ENCODE measurements around the gene LILRB4.
"Not testable (repeated sequence)": the region's sequence is repeated elsewhere in the genome, so short reads cannot be mapped to it uniquely, and the experiment has no call there.

LILRB4 gene

DNA sequence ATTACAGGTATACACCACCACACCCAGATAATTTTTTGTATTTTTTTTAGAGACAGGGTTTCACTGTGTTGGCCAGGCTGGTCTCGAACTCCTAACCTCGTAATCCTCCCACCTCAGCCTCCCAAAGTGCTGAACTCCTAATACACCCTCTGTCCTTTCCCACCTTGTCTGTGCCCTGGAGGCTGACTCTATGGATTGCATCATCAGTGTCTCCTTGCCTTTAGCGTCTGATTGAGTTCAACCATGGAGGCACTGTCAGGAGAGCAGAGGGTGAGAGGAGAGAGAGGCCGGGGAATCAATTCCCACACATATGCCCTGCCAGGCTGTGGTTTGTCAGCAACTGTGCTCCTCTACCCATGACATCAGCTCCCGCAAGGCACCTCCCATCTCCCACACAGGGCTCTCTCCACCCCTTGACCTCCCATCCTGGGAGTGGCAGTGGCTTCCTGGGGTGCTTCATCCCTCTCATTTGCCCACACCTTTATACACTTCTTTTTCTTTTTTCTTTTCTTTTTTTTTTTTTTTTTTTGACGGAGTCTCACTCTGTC is 12.6 kb upstream of the LILRB4 start:
- DNase-seq (ENCODE audit: low spot score): no peak

DNA sequence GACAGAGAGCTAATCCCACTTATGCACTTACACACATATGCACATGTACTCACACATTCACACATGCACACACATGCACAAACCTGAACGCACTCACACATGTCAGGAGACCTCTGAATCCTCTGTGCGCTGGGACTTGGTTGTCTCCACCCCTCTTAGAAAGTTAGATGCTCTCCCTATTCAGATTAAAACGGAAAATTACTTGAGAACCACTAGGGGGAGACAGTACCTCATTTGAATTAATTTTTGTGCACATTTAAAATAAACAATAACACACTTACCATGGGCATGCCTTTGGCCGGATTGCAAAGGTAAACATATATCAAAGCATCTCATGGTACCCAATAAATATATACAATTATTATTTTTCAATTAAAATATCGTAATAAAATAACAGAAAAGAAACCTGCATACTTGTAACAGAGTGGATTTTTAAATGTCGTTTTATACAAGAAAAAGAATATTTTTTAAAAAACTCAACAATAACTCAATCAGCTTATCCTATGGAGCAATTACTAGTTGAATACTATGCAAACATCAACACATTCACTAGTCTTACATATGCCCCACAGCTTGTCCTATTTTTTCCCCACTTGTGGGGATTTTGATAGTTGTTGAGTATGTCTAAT is 9.5 kb upstream of the LILRB4 start:
- peak; percentile 21 for DNase-seq (ENCODE audit: low spot score)

DNA sequence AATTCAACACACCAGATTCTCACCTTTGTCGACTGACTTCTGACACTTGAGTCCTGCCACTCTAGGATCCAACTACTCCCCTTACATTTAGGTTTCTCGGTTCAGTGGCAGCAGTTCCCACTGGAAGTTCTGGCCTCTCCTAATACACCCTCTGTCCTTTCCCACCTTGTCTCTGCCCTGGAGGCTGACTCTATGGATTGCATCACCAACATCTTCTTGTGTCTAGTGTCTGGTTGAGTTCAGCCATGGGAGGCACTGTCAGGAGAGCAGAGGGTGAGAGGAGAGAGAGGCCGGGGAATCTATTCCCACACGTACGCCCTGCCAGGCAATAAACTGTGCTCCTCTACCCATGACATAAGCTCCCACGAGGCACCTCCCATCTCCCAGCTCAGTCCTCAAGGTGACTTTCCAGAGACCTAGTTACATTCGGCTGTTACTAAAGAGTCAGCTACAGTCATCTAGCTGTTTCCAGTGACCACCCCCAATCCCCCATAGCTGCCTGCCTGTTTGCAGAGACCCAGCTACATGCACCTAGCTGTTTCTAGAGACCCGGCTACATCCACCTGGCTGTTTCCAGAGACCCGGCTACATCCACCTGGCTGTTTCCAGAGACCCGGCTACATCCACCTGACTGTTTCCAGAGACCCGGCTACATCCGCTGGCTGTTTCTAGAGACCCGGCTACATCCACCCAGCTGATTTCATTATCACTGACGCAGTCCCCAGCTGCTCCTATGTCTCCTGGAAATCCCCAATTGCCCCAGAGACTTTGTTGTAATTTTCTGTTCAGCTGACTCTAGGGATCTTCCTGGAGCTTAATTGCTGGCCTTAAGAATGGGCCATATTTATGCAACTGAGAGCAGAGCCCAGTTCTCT is 8.1 kb upstream of the LILRB4 start:
- DNase-seq (ENCODE audit: low spot score): no peak

DNA sequence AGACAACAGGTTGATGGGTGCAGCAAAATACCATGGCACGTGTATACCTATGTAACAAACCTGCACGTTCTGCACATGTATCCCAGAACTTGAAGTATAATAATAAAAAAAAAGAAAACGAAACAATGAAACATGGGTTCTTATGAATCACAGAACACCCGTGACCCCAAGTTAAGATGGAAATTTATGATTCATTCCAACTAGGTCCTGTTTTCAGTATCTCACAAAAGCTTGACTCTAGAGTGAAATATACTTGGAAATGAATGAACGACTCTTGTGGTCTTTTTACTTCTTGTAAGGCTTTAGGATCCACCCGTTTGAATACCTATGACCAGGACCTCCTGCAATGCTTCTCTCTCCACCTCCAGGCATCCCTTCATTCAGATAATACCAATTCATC is 3.5 kb upstream of the LILRB4 start:
- no peak for DNase-seq (ENCODE audit: low spot score)

DNA sequence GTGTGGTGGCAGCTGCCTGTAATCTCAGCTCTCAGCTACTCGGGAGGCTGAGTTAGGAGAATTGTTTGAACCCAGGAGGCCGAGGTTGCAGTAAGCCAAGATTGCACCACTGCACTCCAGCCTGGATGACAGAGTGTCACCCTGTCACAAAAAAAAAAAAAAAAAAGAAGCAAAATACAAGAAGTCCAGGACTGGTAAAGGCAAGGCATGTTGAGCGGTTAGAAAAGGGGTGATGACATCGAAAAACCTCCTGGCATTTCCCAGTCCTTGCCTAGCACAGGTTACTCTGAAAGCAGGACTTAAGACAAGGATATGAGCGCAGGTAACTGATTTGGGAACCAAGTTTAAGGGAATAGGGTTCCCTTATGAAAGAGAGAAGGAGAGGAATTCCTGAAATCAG is 2.5 kb upstream of the LILRB4 start:
- DNase-seq (ENCODE audit: low spot score): no peak

DNA sequence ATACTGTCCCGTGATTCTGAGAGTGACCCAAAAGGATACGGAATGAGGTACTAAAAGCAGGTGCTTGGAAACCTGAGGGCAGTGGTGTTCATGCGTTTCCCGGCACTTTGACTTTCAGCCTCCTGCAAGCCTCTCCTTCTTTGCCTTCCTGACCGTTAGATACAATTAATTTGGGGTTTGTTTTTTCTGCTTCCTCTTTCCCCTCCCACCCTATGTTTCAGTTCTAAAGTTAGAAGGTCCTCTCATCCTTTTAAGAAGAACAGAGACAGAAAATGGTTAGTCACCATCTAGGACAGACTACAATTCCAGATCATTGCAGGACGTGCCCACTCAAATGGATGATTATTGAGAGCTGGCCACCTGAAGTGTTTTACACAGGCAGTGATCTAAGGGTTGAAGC is 1.8 kb upstream of the LILRB4 start:
- peak; percentile 20 for DNase-seq (ENCODE audit: low spot score)

DNA sequence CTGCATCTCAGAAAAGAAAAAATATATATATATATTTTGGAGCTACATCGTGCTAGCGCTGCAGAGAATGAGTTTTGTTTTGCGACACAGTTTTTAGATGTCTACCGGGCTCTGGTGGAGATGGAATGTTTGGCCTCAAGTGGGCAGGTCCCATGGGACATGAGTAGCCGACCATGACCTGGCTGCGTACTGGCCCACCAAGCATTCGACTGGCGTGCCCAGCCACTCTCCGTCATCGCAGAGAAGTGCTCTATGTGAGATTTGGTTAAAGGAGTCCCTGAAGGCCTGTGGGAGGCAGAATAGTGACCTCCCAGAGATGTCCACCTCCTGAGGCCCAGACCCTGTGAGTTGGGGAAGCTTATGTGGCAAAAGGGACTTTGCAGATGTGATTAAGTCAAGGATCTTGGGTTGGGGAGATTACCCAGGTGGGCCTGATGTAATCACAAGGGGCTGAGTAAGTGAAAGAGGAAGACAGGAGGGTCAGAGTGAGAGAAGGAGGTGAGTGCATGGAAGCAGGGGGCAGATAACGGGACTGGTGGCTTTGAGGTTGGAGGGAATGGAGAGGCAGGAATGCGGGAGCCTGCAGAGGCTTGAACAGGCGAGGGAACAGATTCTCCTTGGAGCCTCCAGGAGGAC is 821 bp upstream of the LILRB4 start:
- DNase-seq (ENCODE audit: low spot score): no peak

DNA sequence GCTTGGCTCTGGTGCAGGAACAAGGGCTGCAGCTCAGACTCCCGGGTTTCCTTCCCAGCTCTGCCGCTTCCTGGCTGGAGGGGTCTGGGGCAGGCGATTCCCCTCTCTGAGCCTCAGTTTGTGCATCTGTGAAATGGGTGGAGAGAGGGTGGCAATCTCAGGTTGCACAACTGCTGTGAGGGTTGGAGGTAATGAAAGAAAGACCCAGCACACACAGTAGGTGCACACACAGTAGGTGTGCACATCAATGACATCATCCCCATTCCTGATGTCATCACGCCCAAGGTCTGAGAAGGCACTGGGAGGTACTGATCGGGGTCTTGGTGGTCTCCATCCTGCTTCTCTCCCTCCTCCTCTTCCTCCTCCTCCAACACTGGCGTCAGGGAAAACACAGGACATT is 2.7 kb downstream of the LILRB4 start:
- no peak for DNase-seq (ENCODE audit: low spot score)

DNA sequence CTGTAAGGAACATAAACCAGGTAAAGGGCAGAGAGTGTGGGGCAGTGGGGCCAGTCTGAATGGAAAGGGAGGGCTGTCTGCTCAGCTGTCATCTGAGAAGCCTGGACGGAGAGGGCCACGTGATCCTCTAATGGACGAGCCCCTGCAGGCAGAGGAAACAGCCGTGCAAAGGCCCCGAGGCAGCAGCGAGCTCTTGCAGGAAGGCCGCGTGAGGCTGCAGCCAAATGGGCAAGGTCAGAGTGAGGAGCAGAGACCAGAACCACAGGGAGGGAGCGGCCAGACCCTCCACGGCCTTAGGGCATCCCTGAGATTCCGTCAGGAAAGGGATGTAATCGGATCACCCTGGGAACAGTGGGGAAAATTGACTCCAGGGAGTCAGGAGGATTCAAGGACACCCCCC is 4.4 kb downstream of the LILRB4 start:
- no peak for DNase-seq (ENCODE audit: low spot score)

DNA sequence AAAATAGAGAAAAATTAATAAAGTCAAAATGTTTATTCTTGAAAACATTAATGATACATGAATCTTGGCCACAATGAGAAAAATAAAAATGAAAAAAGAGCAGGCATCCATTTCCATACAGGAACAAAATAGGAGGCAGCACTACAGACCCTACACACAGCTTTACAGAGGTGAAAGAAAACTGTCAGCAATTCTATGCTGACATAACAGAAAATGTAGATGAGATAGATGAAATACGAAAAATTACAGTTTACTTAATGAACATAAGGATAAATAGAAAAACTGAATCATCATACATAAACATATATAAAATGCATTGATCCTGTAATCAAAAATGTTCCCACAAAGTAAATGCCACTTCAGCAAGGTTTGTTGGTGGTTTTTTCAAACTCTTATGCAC is 5.6 kb downstream of the LILRB4 start:
- no peak for DNase-seq (ENCODE audit: low spot score)

DNA sequence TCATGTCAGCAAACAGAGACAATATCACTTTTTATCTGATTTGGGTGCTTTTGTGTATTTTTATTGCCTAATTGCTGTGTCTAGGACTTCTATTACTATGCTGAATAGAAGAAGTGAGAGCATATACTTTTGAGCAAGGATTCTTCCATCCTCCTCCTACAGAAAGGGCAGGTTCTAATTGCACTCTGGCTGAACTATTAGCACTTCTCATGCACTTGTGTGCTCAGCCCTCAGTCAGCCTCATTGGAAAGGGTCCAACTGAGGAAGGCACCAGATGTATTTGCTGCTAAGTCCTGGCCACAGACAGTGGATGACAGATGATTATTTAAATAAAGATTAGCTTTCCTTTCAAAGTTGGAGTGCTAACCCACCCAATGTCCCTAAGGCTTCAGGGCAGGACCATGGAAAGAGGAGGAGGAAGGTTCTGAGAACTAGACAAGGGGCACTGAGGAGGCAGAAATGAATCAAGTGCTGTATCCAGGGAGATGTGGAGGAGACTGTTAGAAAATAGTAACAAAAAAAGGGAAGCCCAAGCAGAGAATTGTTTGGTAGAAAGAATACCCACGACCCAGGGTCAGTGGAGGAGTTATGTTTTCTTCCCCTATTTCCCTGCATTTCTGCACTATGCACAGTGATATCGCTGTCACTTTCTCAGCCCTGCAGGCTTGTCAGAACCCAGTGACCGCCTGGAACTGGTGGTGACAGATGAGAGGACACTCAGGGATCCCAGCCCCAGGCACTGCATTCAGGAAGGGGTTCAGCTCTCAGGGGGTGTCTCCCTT is 8.0 kb downstream of the LILRB4 start:
- DNase-seq (ENCODE audit: low spot score): peak; percentile 26

DNA sequence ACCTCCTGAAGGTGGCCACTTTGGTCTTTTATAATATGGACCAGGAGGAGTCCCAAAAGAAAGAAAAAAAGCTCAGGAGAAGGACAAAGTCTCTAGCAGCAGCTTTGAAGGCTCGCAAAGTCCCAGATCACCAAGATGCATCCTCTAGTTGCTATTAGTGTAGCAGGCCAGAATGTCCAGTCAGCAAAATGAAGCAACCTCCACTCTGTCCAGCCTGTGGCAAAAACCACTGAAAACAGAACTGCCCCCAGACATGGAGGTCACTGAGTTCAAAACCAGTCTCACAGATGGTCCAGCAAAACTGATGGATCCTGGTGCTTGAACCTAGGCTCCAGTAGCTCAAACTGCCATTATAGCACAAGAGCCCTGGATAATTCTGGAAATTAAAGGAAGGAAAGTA is 10.4 kb downstream of the LILRB4 start:
- peak; percentile 56 for DNase-seq (ENCODE audit: low spot score)

DNA sequence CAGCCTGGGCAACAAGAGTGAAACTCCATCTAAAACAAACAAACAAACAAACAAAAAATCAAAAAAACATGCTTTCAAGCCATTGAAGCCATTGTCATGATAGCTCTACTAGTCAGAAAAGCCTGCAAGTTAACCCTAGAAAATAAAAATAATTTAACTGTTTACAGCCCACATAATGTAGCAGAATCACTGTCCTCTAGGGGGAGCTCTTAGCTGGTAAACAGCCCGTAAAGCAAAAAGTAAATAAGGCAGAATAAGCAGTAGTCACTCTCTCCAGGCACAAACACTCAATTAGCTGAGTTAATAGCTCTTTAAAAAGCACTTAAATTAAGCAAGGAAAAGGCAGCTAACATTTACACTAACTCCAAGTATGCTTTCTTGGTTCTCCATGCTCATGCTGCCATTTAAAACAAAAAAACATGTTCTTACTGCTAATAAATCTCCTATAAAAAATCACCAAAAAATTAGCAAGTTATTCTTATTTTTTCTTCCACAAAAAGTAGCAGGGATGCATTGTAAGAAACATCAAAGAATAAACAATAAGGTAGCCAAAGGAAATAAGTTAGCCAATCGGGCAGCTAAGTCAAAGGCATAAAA is 11.3 kb downstream of the LILRB4 start:
- DNase-seq (ENCODE audit: low spot score): no peak

DNA sequence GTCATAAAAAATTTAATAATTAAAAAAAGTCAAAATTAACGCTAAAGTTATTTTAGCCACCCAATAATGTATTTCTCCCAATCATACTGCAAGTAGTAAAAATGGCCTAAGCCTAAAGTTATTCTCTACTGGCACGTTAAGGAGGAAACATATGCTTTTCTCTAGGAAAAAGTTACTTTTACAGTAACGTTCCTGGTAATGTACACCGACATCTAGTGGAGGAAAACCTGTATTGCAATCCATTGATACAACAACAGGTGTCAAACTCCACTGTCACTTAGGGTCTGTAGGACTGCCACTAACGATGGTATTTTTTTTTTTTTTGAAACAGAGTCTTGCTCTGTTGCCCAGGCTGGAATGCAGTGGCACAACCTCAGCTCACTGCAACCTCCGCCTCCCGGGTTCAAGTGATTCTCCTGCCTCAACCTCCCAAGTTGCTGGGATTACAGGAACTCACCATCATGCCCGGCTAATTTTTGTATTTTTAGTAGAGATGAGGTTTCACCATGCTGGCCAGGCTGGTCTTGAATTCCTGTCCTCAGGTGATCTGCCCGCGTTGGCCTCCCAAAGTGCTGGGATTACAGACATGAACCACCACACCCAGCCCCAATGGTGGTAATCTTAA is 13.5 kb downstream of the LILRB4 start:
- peak; percentile 33 for DNase-seq (ENCODE audit: low spot score)

DNA sequence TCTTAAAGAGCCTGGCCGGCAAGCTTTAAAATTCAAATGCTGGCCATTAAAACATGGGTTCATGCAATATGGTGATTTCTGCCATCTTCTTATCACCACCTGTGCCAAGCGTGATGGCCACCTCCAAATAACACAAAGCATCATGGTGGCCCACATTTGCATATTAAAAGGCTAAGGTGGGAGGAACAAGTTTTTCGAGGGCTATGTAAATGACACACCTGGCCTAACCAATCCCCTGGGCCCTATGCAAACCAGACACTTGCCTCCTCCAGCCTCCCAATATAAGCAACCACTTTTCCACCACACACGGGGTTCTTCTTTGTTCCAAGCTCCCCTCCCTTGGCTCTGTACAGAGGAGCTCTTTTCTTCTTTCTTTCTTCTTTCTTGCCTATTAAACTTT is 14.4 kb downstream of the LILRB4 start:
- no peak for DNase-seq (ENCODE audit: low spot score)

DNA sequence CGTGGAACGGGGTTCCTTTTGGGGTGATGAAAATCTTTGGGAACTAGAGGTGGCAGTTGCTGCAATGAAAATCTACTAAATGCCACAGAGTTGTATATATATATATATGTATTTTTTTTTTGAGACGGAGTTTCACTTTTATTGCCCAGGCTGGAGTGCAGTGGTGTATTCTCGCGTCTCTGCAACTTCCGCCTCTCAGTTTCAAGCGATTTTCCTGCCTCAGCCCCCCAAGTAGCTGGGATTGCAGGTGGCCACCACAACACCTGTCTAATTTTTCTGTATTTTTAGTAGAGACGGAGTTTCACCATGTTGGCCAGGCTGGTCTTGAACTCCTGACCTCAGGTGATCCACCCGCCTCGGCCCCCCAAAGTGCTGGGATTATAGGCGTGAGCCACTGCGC is 18.8 kb downstream of the LILRB4 start:
- not testable (repeated sequence) for DNase-seq (ENCODE audit: low spot score)

DNA sequence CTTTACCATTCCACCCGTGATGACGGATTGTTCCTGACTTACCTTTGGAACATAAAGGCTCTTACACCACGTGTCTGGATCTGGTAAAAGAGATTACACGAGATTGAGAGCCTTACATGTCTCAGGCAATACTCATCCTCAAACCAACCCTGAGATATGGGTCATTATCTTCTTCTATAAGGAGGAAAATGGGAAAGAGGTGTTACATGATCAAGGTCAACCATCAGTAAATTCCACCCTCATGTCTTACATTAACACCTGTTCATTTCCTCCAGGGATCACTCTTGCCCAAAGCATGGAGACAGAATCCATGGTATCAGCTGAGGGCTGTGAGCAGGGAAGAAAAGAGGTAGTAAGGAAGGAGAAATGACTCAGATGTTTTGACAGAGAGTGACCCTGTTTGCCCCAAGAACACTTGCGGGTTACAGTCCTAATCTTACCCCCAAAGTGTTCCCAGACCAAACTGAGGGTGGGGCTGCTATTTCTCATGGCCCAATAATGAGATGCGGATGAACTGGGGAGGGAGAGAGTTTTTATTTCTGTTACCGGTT is 19.6 kb downstream of the LILRB4 start:
- no peak for DNase-seq (ENCODE audit: low spot score)

DNA sequence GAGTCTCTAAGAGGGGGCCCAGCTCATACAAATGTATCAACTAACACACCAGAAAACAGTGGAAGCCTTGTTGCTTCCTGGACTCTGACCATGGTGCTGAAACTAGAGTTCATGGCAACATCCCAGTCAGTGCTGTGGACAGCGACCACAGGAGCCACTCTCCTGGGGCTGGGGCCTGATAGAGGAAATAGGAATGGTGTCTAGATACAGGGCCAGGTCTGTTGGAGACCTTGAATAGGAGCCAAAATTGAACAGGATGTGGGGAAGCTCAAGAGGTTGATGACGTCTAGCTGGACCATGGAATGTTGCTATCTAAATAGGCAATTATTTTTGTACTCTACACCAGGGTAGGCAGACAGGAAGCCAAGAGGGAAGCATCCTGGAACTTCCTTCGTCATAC is 21.7 kb downstream of the LILRB4 start:
- peak; percentile 10 for DNase-seq (ENCODE audit: low spot score)

DNA sequence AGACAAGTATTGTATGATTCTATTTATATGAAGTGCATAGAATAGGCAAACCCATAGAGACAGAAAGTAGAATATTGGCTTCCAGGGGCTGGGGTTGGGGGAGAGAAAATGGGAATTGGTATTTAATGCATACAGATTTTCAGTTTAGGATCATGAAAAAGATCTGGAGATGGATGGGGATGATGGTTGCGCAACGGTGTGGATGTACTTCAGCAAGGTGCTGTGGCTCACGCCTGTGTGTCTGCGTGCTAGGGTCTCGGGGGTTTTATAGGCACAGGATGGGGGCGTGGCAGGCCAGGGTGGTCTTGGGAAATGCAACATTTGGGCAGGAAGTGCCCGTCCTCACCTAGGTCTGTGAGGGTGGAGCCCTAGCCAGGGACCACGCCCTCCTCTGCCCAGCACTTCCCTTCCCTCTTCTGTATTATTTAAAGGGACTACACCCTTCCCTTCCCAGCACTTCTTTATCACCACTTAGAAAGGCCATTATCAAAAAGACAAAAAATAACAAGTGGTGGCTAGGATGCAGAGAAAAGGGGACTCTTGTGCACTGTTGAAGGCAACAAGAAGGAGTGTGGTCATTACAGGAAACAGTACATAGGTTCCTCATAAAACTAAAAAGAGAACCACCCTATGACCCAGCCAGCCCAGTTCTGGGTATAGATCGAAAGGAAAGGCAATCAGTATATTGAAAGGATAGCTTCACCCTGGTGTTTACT is 29.0 kb downstream of the LILRB4 start:
- no peak for DNase-seq (ENCODE audit: low spot score)

DNA sequence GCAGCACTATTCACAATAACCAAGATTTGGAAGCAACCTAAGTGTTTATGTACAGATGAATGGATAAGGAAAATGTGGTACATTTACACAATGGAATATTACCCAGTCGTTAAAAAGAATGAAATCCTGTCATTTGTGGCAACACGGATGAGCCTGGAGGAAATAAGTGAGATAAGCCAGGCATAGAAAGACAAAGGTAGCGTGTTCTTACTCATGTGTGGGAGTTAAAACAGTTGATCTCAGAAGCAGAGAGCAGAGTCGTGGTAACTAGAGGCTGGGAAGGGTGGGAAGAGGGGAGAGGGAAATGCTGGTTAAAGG is 29.5 kb downstream of the LILRB4 start:
- DNase-seq (ENCODE audit: low spot score): no peak
